Measurements from ENCODE around the gene SPPL2B.

The SPPL2B gene

DNA sequence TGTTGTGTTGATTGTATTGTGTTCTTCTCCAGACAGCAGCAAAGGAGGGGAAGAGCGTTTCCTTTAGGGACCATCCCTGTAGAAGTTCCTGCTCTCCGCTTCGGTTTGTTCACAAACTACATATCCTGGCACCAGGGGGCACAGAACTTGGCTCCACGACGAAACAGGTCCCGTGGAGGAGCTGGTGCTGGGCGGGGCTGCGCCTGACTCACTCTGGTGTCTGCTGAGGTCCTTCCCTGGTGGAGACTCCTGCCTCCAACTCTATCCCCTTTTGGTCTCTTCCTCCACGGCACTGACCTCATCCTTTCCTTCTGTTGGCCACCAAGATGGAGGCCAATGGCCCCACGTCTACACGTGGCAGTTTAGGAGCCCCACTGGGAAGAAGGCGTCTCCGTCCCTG lies 46.3 kb downstream of the SPPL2B start:
- TF ChIP-seq, protein P1, sequence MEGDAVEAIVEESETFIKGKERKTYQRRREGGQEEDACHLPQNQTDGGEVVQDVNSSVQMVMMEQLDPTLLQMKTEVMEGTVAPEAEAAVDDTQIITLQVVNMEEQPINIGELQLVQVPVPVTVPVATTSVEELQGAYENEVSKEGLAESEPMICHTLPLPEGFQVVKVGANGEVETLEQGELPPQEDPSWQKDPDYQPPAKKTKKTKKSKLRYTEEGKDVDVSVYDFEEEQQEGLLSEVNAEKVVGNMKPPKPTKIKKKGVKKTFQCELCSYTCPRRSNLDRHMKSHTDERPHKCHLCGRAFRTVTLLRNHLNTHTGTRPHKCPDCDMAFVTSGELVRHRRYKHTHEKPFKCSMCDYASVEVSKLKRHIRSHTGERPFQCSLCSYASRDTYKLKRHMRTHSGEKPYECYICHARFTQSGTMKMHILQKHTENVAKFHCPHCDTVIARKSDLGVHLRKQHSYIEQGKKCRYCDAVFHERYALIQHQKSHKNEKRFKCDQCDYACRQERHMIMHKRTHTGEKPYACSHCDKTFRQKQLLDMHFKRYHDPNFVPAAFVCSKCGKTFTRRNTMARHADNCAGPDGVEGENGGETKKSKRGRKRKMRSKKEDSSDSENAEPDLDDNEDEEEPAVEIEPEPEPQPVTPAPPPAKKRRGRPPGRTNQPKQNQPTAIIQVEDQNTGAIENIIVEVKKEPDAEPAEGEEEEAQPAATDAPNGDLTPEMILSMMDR (IDR thresholded peaks at IDR 0.05; ENCODE audit: control insufficient read depth, extremely low read depth, insufficient read depth): no peak
- no peak for DNase-seq (ENCODE audit: low read depth)
- no peak overlapping the region for H3K4me3 ChIP-seq (ENCODE audit: low read depth, low read length)

DNA sequence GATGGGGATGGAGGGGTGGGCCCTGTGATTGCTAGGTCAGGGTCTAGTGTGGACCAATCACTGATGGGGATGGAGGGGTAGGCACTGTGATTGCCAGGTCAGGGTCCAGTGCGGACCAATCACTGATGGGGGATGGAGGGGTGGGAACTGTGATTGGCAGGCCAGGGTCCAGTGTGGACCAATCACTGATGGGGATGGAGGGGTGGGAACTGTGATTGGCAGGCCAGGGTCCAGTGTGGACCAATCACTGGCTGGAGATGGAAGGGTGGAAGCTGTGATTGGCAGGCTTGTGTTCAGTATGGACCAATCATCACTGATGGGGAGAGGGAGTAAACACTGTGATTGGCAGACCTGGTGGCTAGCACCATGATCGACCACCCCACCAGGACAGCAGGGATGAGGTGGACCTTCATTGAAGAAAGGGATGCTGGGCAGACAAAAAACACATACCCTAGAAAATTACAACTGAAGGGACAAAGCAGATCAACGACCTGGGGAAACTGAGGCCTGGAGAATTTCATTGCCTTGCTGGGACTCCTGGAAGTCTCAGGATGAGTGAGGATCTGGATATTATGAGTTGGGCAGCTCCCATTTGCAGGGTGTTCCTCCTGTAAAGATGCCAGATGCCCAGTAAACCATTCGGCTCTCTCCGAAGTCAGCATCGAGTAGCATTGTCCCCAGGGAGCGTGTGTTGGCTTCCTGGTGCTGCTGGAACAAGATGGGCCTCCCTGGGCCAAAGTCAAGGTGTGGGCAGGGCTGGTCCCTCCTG lies 47.1 kb downstream of the SPPL2B start:
- no peak for DNase-seq (ENCODE audit: low read depth)
- TF ChIP-seq, protein P1 (IDR thresholded peaks at IDR 0.05; ENCODE audit: control insufficient read depth, extremely low read depth, insufficient read depth): no peak

DNA sequence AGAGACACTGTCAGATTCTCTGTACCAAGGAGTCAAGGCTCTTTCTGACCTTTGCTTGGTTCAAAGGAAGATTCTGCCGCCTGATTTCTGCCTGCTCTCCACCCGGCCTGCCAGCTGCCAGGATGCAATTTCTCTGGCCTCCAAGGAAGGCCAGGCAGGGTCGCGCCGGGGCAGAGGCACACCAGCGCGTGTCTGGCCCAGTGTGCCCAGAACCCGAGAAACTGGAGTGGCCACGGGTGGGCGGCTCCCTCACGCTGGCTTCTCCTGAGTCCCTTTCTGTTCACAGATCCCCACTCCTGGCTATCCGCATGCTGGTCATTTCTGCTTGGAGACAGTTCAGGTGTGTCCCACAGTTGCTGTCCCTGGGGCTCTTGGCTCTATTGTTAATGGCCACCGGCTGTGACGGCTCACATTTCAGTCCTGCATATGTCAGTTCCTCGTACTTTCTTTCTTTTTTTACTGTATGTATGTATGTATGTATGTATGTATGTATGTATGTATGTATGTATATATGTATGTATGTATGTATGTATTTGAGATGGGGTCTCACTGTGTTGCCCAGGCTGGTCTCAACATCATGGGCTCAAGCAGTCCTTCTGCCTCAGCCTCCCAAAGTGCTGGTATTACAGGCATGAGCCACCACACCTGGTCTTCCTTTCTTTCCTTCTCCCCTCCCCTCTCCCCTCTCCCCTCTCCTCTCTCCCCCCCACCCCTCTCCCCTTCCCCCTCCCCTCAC lies 48.5 kb downstream of the SPPL2B start:
- no peak overlapping the region for H3K4me3 ChIP-seq (ENCODE audit: low read depth, low read length)
- TF ChIP-seq, protein P1 (IDR thresholded peaks at IDR 0.05; ENCODE audit: control insufficient read depth, extremely low read depth, insufficient read depth): no peak
- no peak for DNase-seq (ENCODE audit: low read depth)

More for the DNA sequence above, 47.1 kb downstream of the SPPL2B start:
- no peak overlapping the region for H3K4me3 ChIP-seq (ENCODE audit: low read depth, low read length)

DNA sequence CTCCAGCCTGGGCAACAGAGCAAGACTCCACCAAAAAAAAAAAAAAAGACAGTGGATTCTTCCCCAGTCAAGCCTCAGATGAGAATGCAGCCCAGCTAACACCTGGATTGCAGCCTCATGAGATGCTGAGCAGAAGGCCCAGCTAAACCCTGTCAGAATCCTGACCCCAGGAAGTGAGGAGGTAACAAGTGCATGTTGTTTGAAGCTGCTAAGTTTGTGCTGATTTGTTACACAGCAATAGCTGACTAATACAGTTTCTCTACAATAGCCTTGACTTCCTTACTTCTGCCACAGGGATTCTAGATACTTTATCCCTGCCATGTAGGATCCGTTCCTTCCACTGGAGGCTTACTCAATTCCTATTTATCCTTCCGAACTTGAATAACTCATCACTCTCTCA lies 52.1 kb downstream of the SPPL2B start:
- TF ChIP-seq, protein P1 (IDR thresholded peaks at IDR 0.05; ENCODE audit: control insufficient read depth, extremely low read depth, insufficient read depth): no peak
- H3K4me3 ChIP-seq (ENCODE audit: low read depth, low read length): no peak overlapping the region
- DNase-seq (ENCODE audit: low read depth): no peak

DNA sequence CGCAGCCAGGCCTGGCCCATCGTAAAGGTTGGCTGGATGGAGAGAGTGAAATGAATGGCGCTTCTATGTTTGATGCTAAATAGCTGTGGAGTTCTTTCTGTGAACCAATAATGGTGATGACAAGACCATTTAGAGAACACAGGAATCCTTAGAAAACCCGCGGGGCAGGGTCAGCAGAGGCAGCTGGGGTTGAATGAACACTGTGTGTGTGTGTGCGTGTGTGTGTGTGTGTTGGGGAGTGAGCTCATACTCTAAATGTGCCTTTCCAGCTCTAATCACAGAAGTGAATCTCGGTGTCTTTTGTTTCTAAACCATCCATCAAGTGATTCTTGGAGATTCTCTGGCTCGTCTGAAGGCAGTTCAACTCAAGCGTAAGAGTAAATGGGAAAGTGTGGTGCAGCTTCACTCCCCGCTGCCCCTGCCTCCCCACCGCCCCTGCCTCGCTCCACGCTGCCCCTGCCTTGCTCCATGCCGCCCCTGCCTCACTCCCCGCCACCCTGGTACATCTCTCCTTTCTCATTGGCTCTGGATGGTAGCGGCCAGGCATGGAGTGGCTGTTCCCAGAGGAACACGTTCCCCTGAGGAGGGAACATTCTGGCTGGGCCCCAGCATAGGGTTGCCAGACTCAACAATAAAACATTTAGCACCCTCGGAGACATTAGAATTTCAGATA lies 52.8 kb downstream of the SPPL2B start:
- TF ChIP-seq, protein P1 (IDR thresholded peaks at IDR 0.05; ENCODE audit: control insufficient read depth, extremely low read depth, insufficient read depth): no peak
- no peak overlapping the region for H3K4me3 ChIP-seq (ENCODE audit: low read depth, low read length)
- DNase-seq (ENCODE audit: low read depth): no peak

DNA sequence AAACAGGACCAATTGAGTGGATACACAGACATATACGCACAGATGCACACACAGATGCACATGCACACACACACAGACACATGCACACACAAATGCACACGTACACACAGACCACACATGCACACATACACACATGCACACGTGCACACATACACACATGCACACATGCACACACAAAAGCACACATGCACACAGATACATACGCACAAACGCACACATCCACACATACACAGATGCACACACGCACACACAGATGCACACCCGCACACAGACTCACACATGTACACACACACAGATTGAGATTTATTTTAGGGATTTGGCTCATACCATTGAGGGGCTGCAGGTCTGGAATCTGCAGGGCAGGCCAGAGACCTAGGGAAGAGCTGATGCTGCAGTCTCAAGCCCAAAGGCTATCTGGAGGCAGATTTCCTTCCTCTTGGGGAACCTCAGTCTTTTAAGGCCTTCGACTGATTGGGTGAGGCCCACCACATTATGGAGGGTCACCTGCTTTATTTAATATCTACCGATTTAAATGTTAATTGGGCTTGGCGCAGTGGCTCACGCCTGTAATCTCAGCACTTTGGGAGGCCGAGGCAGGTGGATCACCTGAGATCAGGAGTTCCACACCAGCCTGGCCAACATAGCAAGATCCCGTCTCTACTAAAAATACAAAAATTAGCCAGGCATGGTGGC lies 54.2 kb downstream of the SPPL2B start:
- H3K4me3 ChIP-seq (ENCODE audit: low read depth, low read length): no peak overlapping the region
- TF ChIP-seq, protein P1 (IDR thresholded peaks at IDR 0.05; ENCODE audit: control insufficient read depth, extremely low read depth, insufficient read depth): no peak
- DNase-seq (ENCODE audit: low read depth): no peak

Data from LNCaP clone FGC (cell line).